HUES64 (cell line): ENCODE data around the gene TNFAIP8L1. TPM values are rescaled to one million over a fixed set of nuclear protein-coding genes. Genes with fewer than 3 reads are reported as not detected.
"Not testable (repeated sequence)": the region's sequence is repeated elsewhere in the genome, so short reads cannot be mapped to it uniquely, and the experiment has no call there.

Source experiments
- H3K27ac ChIP-seq: 2 replicates; pipeline ENCODE4 v1.7.0; 2013; ENCODE audit warnings: low read depth, low read length, inconsistent platforms
- H3K27me3 ChIP-seq: 2 replicates; pipeline ENCODE4 v1.6.1; 2013; ENCODE audit warnings: mild to moderate bottlenecking, low read length; ENCODE audit not compliant: insufficient read depth
- H3K36me3 ChIP-seq: 2 replicates; pipeline ENCODE4 v1.6.1; 2013; ENCODE audit warnings: mild to moderate bottlenecking, low read length; ENCODE audit not compliant: insufficient read depth
- H3K4me1 ChIP-seq: 2 replicates; pipeline ENCODE4 v1.6.1; 2013; ENCODE audit warnings: mild to moderate bottlenecking, low read length, moderate library complexity; ENCODE audit not compliant: insufficient read depth
- H3K4me3 ChIP-seq: 2 replicates; pipeline ENCODE4 v1.5.1; 2013; ENCODE audit warnings: mild to moderate bottlenecking, low read length, moderate library complexity
- H3K9ac ChIP-seq: 2 replicates; pipeline ENCODE4 v1.6.1; 2013; ENCODE audit warnings: mild to moderate bottlenecking, low read depth, low read length
- H3K9me3 ChIP-seq: 2 replicates; pipeline ENCODE4 v1.6.1; 2013; ENCODE audit warnings: low read depth, low read length; ENCODE audit not compliant: insufficient read depth
- WGBS: fragments of 150-250, 120-280 bp; methylation state at CpG from one replicate; pipeline ENCODE4 v1.1.7; 2013; ENCODE audit warnings: missing lambda C conversion rate; 5-methylcytosine and 5-hydroxymethylcytosine counted together
- polyA plus RNA-seq, 2 experiments: library from polyadenylated mRNA; stranded (reverse); fragments of 50-300 nt; gene quantifications; one replicate each; pipeline ENCODE4 v1.2.3, GENCODE V29; 2013

The TNFAIP8L1 gene
- 3.4 TPM for polyA plus RNA-seq (2013, experiment 1 of 2)
- polyA plus RNA-seq (2013, experiment 2 of 2): 5.5 TPM

DNA sequence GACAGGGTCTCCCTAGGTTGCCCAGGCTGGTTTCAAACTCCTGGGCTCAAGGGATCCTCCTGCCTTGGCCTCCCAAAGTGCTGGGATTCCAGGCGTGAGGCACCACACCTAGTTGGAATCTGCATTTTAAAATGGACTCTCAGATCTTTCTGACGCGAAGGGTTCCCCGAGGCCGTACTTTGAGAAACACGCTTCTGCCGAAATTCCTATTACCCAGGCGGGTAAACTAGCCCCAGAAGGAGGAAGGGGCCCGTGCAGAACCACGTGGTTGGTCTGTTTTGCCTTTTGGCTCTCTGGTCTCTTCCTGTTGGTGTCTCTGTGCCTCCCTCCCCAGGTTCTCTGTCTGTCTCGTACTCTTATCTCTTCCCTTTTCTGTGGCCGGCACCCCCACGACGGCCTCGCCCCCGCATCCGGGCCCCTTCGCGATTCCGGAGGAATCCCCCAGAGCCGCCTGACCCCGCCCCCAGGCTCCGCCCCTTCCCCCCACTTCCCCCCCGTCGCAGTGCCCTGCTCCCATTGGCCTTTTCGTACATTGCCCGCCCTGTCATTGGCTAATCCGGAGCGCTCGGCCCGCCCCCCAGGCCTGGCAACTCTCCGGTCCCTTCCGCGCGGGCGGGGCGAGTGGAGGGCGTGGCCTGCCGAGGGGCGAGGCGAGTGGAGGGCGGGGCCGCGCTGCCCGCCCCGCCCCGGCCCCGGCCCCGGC is at the start of gene TNFAIP8L1:
Gene TNFAIP8L1, plus strand, starts transcription at position 689 of the 703 bp plus-strand sequence. CDS start 12,354 bp downstream, outside the sequence.
- H3K36me3 ChIP-seq: no peaks in the 10 kb centered on the region
- H3K4me1 ChIP-seq: no peaks in the 10 kb centered on the region
- peak within 1 kb of the TSS; percentile 14; the same call in 1 of the 2 replicates for H3K9ac ChIP-seq
- peaks cover 11% of the 10 kb centered on the region for H3K27me3 ChIP-seq
- H3K9me3 ChIP-seq: no peaks in the 10 kb centered on the region
- 7% methylated on average over 45 of the region's 49 CpGs for WGBS
- peak within 1 kb of the TSS; percentile 66 for H3K4me3 ChIP-seq
- peak within 1 kb of the TSS; percentile 25; the same call in 1 of the 2 replicates for H3K27ac ChIP-seq

DNA sequence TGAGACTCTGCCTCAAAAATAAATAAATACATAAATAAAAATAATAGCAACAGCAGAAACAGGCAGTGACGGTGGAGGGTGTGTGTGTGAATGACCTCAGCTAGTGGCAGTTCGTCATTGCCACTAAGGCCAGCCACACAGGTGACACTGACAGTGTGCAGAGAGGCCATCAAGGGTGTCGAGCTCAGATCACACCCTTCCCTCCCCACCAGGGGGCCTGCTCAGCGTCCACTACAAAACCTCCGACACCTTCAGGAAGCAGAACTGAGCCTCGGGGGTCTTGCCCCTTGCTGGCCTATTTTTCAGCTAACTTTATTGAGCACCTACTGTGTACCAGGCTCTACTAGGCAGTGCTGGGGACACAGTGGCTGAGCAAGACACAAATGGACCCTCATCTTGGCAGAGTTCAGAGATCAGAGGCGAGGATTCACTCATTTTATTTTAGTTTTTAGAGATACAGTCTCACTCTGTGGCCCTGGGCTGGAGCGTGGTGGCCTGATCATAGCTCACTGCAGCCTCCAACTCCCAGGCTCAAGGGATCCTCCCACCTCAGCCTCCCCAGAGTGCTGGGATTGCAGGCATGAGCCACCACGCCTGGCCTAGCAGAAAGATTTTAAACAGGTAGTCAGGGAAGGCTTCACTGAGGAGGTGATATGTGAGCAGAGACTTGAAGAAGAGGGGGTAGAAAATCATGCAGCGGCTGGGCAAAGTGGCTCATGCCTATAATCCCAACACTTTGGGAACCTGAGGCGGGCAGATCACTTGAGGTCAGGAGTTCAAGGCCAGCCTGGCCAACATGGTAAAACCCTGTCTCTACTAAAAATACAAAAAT is 49.5 kb upstream of the TNFAIP8L1 start:
- WGBS: 73% methylated on average over 11 of the region's 11 CpGs
- no peak overlapping the region for H3K27ac ChIP-seq
- no peak overlapping the region for H3K9ac ChIP-seq
- peaks cover 6% of the 10 kb centered on the region for H3K27me3 ChIP-seq
- no peaks in the 10 kb centered on the region for H3K9me3 ChIP-seq
- no peaks in the 10 kb centered on the region for H3K4me1 ChIP-seq
- H3K36me3 ChIP-seq: no peaks in the 10 kb centered on the region
- no peak overlapping the region for H3K4me3 ChIP-seq

DNA sequence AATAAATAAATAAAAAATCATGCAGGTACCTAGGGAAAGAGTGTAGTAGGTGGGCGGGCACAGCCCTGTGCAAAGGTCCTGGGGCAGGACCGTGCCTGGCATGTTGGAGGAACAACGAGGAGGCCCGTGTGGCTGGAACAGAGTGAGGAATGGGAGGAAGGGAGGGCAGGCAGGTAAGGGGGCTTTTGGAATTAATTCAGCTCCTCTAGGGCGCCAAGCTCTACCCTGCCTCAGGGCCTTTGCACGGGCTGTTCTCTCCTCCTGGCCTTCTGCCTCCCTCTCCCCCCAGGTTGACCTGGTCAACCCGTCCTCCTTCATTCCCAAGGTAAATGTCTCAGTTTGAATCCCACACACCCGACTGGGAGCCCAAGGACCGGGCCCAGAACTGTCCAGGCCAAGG is 48.8 kb upstream of the TNFAIP8L1 start:
- WGBS: 88% methylated on average over 9 of the region's 9 CpGs
- Histone ChIP-seq H3K27me3 (no peaks in the 10 kb centered on the region), H3K36me3 (no peaks in the 10 kb centered on the region), H3K4me3 (no peak overlapping the region), H3K4me1 (no peaks in the 10 kb centered on the region), H3K9ac (no peak overlapping the region), H3K9me3 (no peaks in the 10 kb centered on the region), H3K27ac (no peak overlapping the region)

DNA sequence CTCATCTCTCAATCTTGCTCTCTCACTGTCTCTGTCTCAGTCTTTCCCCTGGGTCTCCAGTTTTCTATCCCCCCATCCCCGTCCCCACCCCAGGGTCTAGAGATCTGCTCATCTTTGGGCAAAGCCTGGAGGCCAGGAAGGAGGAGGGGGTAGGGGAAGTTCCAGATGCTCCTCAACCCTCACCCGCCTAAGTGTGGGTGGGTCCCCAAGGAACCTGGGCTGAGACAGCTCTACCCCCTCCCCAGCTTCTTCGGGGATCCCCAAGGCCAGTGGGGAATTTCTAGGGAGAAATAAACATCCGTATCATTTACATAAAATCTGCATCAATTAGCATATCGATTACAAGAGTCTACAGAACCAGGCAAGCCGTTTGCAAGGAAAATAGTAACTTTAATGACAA is 48.0 kb upstream of the TNFAIP8L1 start:
- Histone ChIP-seq H3K27ac (no peak overlapping the region), H3K27me3 (peaks cover 4% of the 10 kb centered on the region; the same call in 1 of the 2 replicates), H3K4me1 (no peaks in the 10 kb centered on the region), H3K9ac (no peak overlapping the region), H3K9me3 (no peaks in the 10 kb centered on the region), H3K36me3 (no peaks in the 10 kb centered on the region), H3K4me3 (no peak overlapping the region)
- 84% methylated on average over 6 of the region's 6 CpGs for WGBS

DNA sequence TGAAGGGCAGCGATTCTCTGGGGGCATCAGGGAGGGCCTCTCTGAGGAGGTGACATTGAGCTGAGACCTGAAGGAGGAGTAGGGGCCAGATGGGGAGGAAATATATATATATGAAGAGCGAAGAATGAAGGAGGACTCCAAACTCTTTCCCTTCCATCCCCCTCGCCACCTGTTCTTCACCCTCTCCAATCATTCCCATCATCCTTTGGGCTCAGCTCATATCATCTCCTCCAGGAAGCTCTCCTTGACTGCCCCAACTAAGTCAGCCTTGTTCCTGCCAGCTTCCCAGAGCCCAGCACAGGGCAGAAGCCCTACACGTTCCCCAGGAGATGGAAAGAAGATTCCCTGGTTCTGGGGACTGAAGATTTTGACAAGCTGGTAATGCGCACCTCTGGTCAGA is 46.9 kb upstream of the TNFAIP8L1 start:
- WGBS: 89% methylated on average over 5 of the region's 5 CpGs
- H3K27me3 ChIP-seq: peaks cover 13% of the 10 kb centered on the region

DNA sequence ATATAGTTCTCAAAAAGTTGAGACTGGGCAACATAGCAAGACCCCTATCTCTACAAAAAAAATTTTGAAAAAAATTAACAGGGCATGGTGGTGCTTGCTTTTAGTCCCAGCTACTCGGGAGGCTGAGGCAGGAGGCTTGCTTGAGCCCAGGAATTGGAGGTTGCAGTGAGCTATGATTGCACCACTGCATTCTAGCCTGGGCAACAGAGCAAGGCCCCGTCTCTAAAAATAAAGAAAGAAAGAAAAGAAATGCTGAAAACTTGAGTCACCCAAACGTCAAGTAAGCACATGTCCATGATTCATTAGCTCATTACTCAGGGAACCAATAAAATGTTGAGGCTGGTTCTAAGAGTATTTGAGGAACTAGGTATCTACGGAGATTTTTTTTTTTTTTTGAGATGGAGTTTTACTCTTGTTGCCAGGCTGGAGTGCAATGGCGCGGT is 45.9 kb upstream of the TNFAIP8L1 start:
- H3K27me3 ChIP-seq: peaks cover 14% of the 10 kb centered on the region
- H3K27ac ChIP-seq: no peak overlapping the region
- no peaks in the 10 kb centered on the region for H3K36me3 ChIP-seq
- H3K4me3 ChIP-seq: no peak overlapping the region
- H3K9ac ChIP-seq: no peak overlapping the region
- 90% methylated on average over 6 of the region's 6 CpGs for WGBS
- no peaks in the 10 kb centered on the region for H3K9me3 ChIP-seq
- no peaks in the 10 kb centered on the region for H3K4me1 ChIP-seq

More for the DNA sequence above, 46.9 kb upstream of the TNFAIP8L1 start:
- no peaks in the 10 kb centered on the region for H3K9me3 ChIP-seq
- H3K4me3 ChIP-seq: no peak overlapping the region
- no peak overlapping the region for H3K9ac ChIP-seq
- H3K27ac ChIP-seq: no peak overlapping the region
- no peaks in the 10 kb centered on the region for H3K4me1 ChIP-seq
- H3K36me3 ChIP-seq: no peaks in the 10 kb centered on the region

DNA sequence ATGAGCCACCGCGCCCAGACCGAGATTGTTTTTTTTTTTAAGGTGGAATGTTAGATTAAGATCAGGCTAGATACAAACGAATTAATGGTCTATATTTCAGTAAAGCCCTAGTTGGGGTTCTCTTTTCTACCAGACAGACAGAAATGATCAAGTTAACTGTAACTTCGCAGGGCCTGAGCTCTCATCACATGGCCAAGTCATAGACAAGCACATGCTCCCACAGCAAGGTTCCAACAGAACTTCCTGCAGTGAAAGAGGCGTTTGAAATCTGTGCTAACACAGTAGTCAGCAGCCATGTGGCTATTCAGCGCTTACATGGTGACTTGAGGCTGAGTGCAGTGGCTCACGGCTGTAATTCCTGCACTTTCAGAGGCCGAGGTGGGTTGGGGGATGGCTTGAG is 45.1 kb upstream of the TNFAIP8L1 start:
- Histone ChIP-seq H3K4me3 (no peak overlapping the region), H3K9ac (no peak overlapping the region), H3K4me1 (no peaks in the 10 kb centered on the region), H3K27ac (no peak overlapping the region), H3K9me3 (no peaks in the 10 kb centered on the region), H3K36me3 (no peaks in the 10 kb centered on the region), H3K27me3 (peaks cover 19% of the 10 kb centered on the region)
- WGBS: 87% methylated on average over 9 of the region's 9 CpGs

DNA sequence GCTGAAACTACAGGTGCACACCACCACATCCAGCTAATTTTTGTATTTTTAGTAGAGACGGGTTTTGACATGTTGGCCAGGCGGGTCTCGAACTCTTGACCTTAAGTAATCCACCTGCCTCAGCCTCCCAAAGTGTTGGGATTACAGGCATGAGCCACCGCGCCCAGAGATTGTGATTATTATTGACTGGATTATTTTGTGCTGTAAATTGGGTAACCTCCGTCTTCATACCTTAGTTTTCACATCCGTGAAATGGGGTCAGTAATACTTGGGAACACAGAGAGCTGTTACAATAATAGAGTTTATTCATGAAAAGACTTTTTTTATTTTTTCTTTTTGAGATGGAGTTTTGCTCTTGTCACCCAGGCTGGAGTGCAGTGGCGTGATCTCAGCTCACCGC is 44.2 kb upstream of the TNFAIP8L1 start:
- not testable (repeated sequence) for H3K4me1 ChIP-seq, H3K9me3 ChIP-seq, H3K27ac ChIP-seq, H3K36me3 ChIP-seq, H3K9ac ChIP-seq, H3K4me3 ChIP-seq
- WGBS: 94% methylated on average over 9 of the region's 9 CpGs
- peaks cover 23% of the 10 kb centered on the region for H3K27me3 ChIP-seq

DNA sequence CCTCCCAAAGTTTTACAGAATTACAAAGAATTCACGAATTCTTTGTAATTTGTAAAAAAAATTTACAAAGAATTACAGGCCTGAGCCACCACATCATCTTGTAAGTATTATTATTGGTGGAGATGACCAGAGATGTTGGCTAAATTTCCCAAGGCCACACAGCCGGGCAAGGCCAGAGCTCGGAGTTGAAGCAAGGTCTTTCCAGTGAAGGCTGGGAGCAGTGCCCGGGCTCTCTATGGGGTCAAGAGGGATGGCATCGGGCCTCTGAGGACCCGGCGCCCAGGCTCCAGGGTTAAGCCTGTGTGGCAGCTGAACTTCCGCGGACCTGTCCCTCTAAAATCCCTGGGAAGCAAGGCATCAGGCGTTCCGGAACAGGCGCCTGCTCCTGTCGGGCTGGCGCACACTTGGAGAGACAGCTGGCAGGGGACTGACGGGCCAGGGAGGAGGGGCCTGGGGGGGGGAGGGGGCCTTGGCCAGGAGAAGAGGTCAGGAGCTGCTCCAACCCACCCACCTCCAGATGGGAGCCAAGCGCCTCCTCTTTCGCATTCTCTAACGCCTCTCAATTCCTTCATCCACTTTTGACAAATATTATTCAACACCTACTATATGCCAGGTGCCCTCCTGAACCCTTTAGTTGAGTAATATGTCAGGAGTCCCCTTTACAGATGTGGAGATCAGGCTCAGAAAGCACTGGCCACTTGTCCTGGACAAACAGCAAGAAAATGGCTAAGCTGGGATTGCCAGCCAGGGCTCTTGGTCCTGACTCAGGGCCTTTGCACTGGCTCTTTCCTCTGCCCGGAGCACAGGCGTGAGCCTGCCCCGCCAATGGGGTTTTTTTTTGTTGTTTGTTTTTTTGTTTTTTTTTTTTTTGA is 43.0 kb upstream of the TNFAIP8L1 start:
- no peaks in the 10 kb centered on the region for H3K4me1 ChIP-seq
- H3K9ac ChIP-seq: no peak overlapping the region
- H3K9me3 ChIP-seq: no peaks in the 10 kb centered on the region
- H3K4me3 ChIP-seq: no peak overlapping the region
- H3K27me3 ChIP-seq: peaks cover 25% of the 10 kb centered on the region
- H3K36me3 ChIP-seq: no peaks in the 10 kb centered on the region
- 57% methylated on average over 20 of the region's 21 CpGs for WGBS
- no peak overlapping the region for H3K27ac ChIP-seq

DNA sequence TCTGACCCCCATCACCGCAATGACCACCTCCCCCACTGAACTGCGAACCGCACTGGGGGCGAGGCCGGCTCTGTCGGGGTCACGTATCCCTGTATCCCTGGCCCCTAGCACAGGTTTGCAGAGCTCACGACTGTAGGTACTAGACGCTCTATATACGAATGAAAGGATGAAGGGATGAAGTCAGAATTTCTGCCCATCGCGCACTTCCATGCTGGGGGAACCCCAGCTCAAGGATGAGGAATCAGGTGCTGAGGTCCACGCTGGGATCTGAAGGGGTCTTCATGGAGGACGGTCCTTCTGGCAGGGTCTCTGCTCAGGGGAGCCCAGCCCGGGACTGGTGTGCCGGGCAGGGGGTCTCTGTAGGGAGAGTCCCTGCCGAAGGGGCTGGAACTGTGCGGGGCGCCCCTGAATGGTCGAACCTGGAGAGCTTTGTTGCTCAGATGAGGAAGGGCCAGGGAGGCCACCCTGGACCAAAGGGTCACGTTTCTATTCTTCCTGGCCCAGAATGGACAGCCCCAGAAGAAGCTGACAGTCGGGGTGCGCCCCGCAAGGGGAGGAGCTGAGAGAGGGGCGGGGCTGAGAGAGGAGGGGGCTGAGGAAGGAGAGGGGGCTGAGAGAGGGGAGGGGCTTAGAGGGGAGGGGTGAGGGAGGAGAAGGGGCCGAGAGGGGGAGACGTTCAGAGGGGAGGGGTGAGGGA is 41.9 kb upstream of the TNFAIP8L1 start:
- no peak overlapping the region for H3K27ac ChIP-seq
- WGBS: 24% methylated on average over 27 of the region's 27 CpGs
- H3K4me1 ChIP-seq: no peaks in the 10 kb centered on the region
- H3K9ac ChIP-seq: no peak overlapping the region
- H3K9me3 ChIP-seq: no peaks in the 10 kb centered on the region
- H3K27me3 ChIP-seq: peaks cover 27% of the 10 kb centered on the region
- no peaks in the 10 kb centered on the region for H3K36me3 ChIP-seq
- peak overlapping the region; percentile 56 for H3K4me3 ChIP-seq
